ENCODE data around the gene C14orf93. TPM values are rescaled to one million over a fixed set of nuclear protein-coding genes. Genes with fewer than 3 reads are reported as not detected.

Gene C14orf93
- total RNA-seq, 5 donors from 2014 or later (not counting 1 experiment from before 2014, with no cell fraction given): 10.8 to 13.7 (median 12.4) TPM

DNA sequence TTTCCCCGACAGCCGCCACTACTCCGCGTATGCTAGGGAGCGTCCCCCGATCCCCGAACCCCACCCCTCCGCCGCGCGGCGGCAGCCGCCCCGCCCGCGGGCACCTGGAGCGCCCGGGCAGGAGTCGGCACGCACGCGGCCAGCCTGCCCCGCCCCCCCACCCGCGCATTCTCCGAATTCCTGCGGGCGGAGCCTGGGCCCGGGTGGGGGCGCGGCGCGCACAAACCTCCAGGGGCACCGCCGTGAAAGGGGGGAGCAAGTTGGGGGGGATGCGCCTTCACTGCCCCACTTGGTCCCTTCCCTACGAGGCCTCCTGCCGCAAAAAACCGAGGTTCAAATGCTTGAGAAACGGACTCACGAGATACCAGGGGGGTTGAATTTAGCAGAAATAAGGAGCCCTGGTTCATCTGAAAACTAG is 29.3 kb downstream of the C14orf93 start:
- POLR2A ChIA-PET: no interaction called here
- H3K4me3 Mint-ChIP-seq: peak overlapping the region in 2 of 3 donors; percentile 61 to 62
- WGBS (ENCODE audit: insufficient coverage): under 1% methylated on average over 26 of the region's 41 CpGs
- peaks cover 2 to 37% of the 10 kb centered on the region in 2 experiments for H3K4me1 ChIP-seq (ENCODE audit: control insufficient read depth in 1 of 2, extremely low read depth in 1 of 2, insufficient read depth in 2 of 2, low read length in 2 of 2)
- CTCF ChIA-PET: interaction anchor here in 1 of 2 donors (1.0 kb wide), 1 partner anchor 51 kb away, joined by 3 read pairs; the partner anchor contains the start of gene PRMT5
- peak overlapping the region; percentile 64 to 92 for H3K4me3 ChIP-seq (ENCODE audit: control insufficient read depth in 1 of 2, extremely low read depth in 1 of 2, low read length in 1 of 2)
- ATAC-seq (replicated peaks in 1 of 4) (peak; percentile 8 to 37 (median 30)), DNase-seq (peak in 7 of 35 experiments; percentile 6 to 46 (median 16))
- peaks cover 8 to 11% (median 9%) of the 10 kb centered on the region in 3 donors for H3K4me1 Mint-ChIP-seq
- H3K27me3 Mint-ChIP-seq: no peaks in the 10 kb centered on the region
- no peaks in the 10 kb centered on the region for H3K9me3 ChIP-seq
- no peak overlapping the region for H3K27ac ChIP-seq (ENCODE audit: low read length)
- H3K27me3 ChIP-seq (replicated peaks in 1 of 2; ENCODE audit: control insufficient read depth in 2 of 2, extremely low read depth in 1 of 2, insufficient read depth in 2 of 2, low read length in 1 of 2): peaks cover 0 to 22% of the 10 kb centered on the region in 2 experiments
- no peaks in the 10 kb centered on the region for H3K36me3 Mint-ChIP-seq
- H3K9me3 Mint-ChIP-seq: no peaks in the 10 kb centered on the region
- no peak overlapping the region for H3K27ac Mint-ChIP-seq
- H3K36me3 ChIP-seq (ENCODE audit: control insufficient read depth in 2 of 2, extremely low read depth in 1 of 2, insufficient read depth in 1 of 2, low read length in 1 of 2): no peaks in the 10 kb centered on the region

DNA sequence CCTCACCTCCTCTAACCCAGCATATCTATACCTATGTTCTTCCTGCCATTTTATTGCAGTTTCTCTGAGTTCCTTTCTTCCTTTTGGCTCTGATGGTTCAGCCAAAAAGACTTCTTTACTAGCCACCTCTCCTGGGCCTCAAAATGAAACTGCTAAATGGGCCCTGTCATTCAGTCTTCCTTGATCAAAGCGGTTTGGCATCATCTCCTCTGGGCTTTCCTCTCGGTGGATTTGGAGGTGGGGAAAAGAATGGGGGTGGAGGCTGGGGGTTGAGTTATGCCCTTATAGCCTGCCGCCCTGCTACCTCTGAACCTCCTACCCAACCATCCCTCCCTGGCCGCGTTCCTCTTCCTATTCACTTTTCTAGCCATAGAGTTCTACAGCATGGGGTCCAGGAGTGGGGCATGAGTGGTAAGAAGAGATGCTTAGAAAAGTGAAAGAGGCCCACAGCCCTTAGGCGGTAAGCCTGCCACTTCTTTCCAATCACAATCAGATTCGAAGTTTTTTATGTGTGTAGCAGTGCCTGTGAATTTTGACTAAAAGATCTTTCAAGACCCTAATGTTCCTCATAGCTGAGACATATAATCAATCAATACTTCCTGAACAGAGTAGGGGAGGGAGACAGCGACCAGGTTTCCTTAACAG is 30.1 kb downstream of the C14orf93 start:
- Mint-ChIP-seq H3K9me3 (no peaks in the 10 kb centered on the region), H3K4me3 (peak overlapping the region in 2 of 3 donors; percentile 61 to 62), H3K36me3 (no peaks in the 10 kb centered on the region), H3K27me3 (no peaks in the 10 kb centered on the region), H3K4me1 (peaks cover 8 to 11% (median 9%) of the 10 kb centered on the region in 3 donors), H3K27ac (peak overlapping the region; percentile 10 to 56)
- CTCF ChIA-PET: no interaction called here
- Histone ChIP-seq H3K4me1 (ENCODE audit: control insufficient read depth in 1 of 2, extremely low read depth in 1 of 2, insufficient read depth in 2 of 2, low read length in 2 of 2) (peaks cover 2 to 37% of the 10 kb centered on the region in 2 experiments), H3K36me3 (ENCODE audit: control insufficient read depth in 2 of 2, extremely low read depth in 1 of 2, insufficient read depth in 1 of 2, low read length in 1 of 2) (peaks cover 0 to 2% of the 10 kb centered on the region in 2 donors), H3K27me3 (replicated peaks in 1 of 2; ENCODE audit: control insufficient read depth in 2 of 2, extremely low read depth in 1 of 2, insufficient read depth in 2 of 2, low read length in 1 of 2) (peaks cover 0 to 22% of the 10 kb centered on the region in 2 experiments), H3K9me3 (no peaks in the 10 kb centered on the region), H3K27ac (ENCODE audit: low read length) (no peak overlapping the region), H3K4me3 (ENCODE audit: control insufficient read depth in 1 of 2, extremely low read depth in 1 of 2, low read length in 1 of 2) (no peak overlapping the region)
- 38% methylated on average over 1 of the region's 8 CpGs for WGBS (ENCODE audit: insufficient coverage)
- ATAC-seq (replicated peaks in 1 of 4) (no peak), DNase-seq (no peak)
- POLR2A ChIA-PET: no interaction called here

- ATAC-seq (replicated peaks in 1 of 4) (no peak), DNase-seq (no peak)
- peaks cover 0 to 2% of the 10 kb centered on the region in 2 donors for H3K36me3 ChIP-seq (ENCODE audit: control insufficient read depth in 2 of 2, extremely low read depth in 1 of 2, insufficient read depth in 1 of 2, low read length in 1 of 2)
- 95% methylated on average over 4 of the region's 5 CpGs for whole genome bisulfite sequencing (ENCODE audit: insufficient coverage)
- H3K27ac ChIP-seq (ENCODE audit: low read length): no peak overlapping the region
- Mint-ChIP-seq H3K27ac (peak overlapping the region; percentile 10 to 50), H3K4me3 (no peak overlapping the region), H3K36me3 (no peaks in the 10 kb centered on the region), H3K9me3 (no peaks in the 10 kb centered on the region), H3K27me3 (no peaks in the 10 kb centered on the region), H3K4me1 (peaks cover 8 to 11% (median 9%) of the 10 kb centered on the region in 3 donors)
- H3K9me3 ChIP-seq: no peaks in the 10 kb centered on the region
- peaks cover 2 to 37% of the 10 kb centered on the region in 2 experiments for H3K4me1 ChIP-seq (ENCODE audit: control insufficient read depth in 1 of 2, extremely low read depth in 1 of 2, insufficient read depth in 2 of 2, low read length in 2 of 2)
- ChIA-PET CTCF (no interaction called here), POLR2A (no interaction called here)
- peaks cover 0 to 22% of the 10 kb centered on the region in 2 experiments for H3K27me3 ChIP-seq (replicated peaks in 1 of 2; ENCODE audit: control insufficient read depth in 2 of 2, extremely low read depth in 1 of 2, insufficient read depth in 2 of 2, low read length in 1 of 2)
- no peak overlapping the region for H3K4me3 ChIP-seq (ENCODE audit: control insufficient read depth in 1 of 2, extremely low read depth in 1 of 2, low read length in 1 of 2)
These were observed 30.8 kb downstream of the C14orf93 start for GRCh38 chr14:22978981-22979671.

DNA sequence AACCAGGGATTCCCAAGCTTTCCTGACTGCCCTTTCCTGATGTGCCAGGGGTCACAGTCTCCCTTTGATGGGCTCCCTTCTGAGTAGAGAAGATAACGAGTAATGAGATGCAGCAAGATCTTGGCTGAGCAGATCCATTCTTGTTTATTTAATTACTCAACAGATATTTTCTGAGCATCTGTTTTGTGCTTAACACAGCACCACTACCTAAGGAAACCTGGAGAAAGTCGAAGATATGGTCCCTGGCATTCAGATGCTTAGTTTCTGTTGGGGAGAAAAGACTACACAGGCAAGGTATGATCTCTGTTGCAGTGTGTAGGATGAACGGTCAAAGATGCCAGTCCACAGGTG is 31.5 kb downstream of the C14orf93 start:
- Histone ChIP-seq H3K27me3 (replicated peaks in 1 of 2; ENCODE audit: control insufficient read depth in 2 of 2, extremely low read depth in 1 of 2, insufficient read depth in 2 of 2, low read length in 1 of 2) (peaks cover 0 to 22% of the 10 kb centered on the region in 2 experiments), H3K27ac (ENCODE audit: low read length) (no peak overlapping the region), H3K36me3 (ENCODE audit: control insufficient read depth in 2 of 2, extremely low read depth in 1 of 2, insufficient read depth in 1 of 2, low read length in 1 of 2) (peaks cover 0 to 2% of the 10 kb centered on the region in 2 donors), H3K9me3 (no peaks in the 10 kb centered on the region), H3K4me1 (ENCODE audit: control insufficient read depth in 1 of 2, extremely low read depth in 1 of 2, insufficient read depth in 2 of 2, low read length in 2 of 2) (peaks cover 2 to 35% of the 10 kb centered on the region in 2 experiments), H3K4me3 (ENCODE audit: control insufficient read depth in 1 of 2, extremely low read depth in 1 of 2, low read length in 1 of 2) (no peak overlapping the region)
- Mint-ChIP-seq H3K4me1 (peaks cover 8 to 11% (median 9%) of the 10 kb centered on the region in 3 donors), H3K27ac (no peak overlapping the region), H3K4me3 (no peak overlapping the region), H3K27me3 (no peaks in the 10 kb centered on the region), H3K9me3 (no peaks in the 10 kb centered on the region), H3K36me3 (no peaks in the 10 kb centered on the region)
- ATAC-seq (replicated peaks in 1 of 4): no peak
- CTCF ChIA-PET: interaction anchor here (0.6 to 1.4 kb wide), 3 partner anchors 14 to 48 kb away, joined by 3 to 5 read pairs (median 4); no protein-coding TSS in a partner anchor
- no peak for DNase-seq
- WGBS (ENCODE audit: insufficient coverage): 100% methylated on average over 1 of the region's 3 CpGs
- POLR2A ChIA-PET: no interaction called here

- ATAC-seq (replicated peaks in 1 of 4) (no peak), DNase-seq (no peak)
- H3K4me1 ChIP-seq (ENCODE audit: control insufficient read depth in 1 of 2, extremely low read depth in 1 of 2, insufficient read depth in 2 of 2, low read length in 2 of 2): peaks cover 2 to 30% of the 10 kb centered on the region in 2 experiments
- peaks cover 8 to 11% (median 9%) of the 10 kb centered on the region in 3 donors for H3K4me1 Mint-ChIP-seq
- no peaks in the 10 kb centered on the region for H3K9me3 Mint-ChIP-seq
- WGBS (ENCODE audit: insufficient coverage): 88% methylated on average over 4 of the region's 8 CpGs
- H3K4me3 Mint-ChIP-seq: peak overlapping the region in 1 of 3 donors; percentile 17
- POLR2A ChIA-PET: interaction anchor here in 1 of 2 donors (0.6 kb wide), 1 partner anchor 9 kb away, joined by 6 read pairs; no protein-coding TSS in a partner anchor
- no peaks in the 10 kb centered on the region for H3K9me3 ChIP-seq
- no peak overlapping the region for H3K27ac ChIP-seq (ENCODE audit: low read length)
- H3K27ac Mint-ChIP-seq: no peak overlapping the region
- H3K27me3 ChIP-seq (replicated peaks in 1 of 2; ENCODE audit: control insufficient read depth in 2 of 2, extremely low read depth in 1 of 2, insufficient read depth in 2 of 2, low read length in 1 of 2): peaks cover 0 to 26% of the 10 kb centered on the region in 2 experiments
- CTCF ChIA-PET: interaction anchor here (0.5 to 1.4 kb wide), 4 partner anchors 15 to 313 kb away, joined by 3 to 7 read pairs (median 4); no protein-coding TSS in a partner anchor
- H3K27me3 Mint-ChIP-seq: no peaks in the 10 kb centered on the region
- no peak overlapping the region for H3K4me3 ChIP-seq (ENCODE audit: control insufficient read depth in 1 of 2, extremely low read depth in 1 of 2, low read length in 1 of 2)
- H3K36me3 ChIP-seq (ENCODE audit: control insufficient read depth in 2 of 2, extremely low read depth in 1 of 2, insufficient read depth in 1 of 2, low read length in 1 of 2): peaks cover 0 to 2% of the 10 kb centered on the region in 2 donors
- H3K36me3 Mint-ChIP-seq: no peaks in the 10 kb centered on the region
These were observed 32.1 kb downstream of the C14orf93 start for GRCh38 chr14:22977684-22978486.

- Mint-ChIP-seq H3K9me3 (no peaks in the 10 kb centered on the region), H3K4me3 (no peak overlapping the region), H3K27ac (no peak overlapping the region), H3K36me3 (no peaks in the 10 kb centered on the region), H3K27me3 (no peaks in the 10 kb centered on the region), H3K4me1 (peaks cover 8 to 11% (median 9%) of the 10 kb centered on the region in 3 donors)
- DNase-seq (no peak), ATAC-seq (replicated peaks in 1 of 4) (no peak)
- Histone ChIP-seq H3K27ac (ENCODE audit: low read length) (no peak overlapping the region), H3K27me3 (replicated peaks in 1 of 2; ENCODE audit: control insufficient read depth in 2 of 2, extremely low read depth in 1 of 2, insufficient read depth in 2 of 2, low read length in 1 of 2) (peaks cover 0 to 21% of the 10 kb centered on the region in 2 experiments), H3K36me3 (ENCODE audit: control insufficient read depth in 2 of 2, extremely low read depth in 1 of 2, insufficient read depth in 1 of 2, low read length in 1 of 2) (peaks cover 0 to 2% of the 10 kb centered on the region in 2 donors), H3K4me3 (ENCODE audit: control insufficient read depth in 1 of 2, extremely low read depth in 1 of 2, low read length in 1 of 2) (no peak overlapping the region), H3K4me1 (ENCODE audit: control insufficient read depth in 1 of 2, extremely low read depth in 1 of 2, insufficient read depth in 2 of 2, low read length in 2 of 2) (peaks cover 2 to 25% of the 10 kb centered on the region in 2 experiments), H3K9me3 (no peaks in the 10 kb centered on the region)
- ChIA-PET CTCF (interaction anchor here (0.5 to 1.4 kb wide), 4 partner anchors 47 to 314 kb away, joined by 3 to 7 read pairs (median 4); no protein-coding TSS in a partner anchor), POLR2A (no interaction called here)
These were observed 32.6 kb downstream of the C14orf93 start for GRCh38 chr14:22977434-22977683.

All from T-cell (primary cell).